HG03045 (cell line): ENCODE data around the gene KIF26A.

Experiments used
- ATAC-seq: cut with Tn5 transposase; IDR thresholded peaks from one replicate; pipeline ENCODE4 v1.9.1; 2021; ENCODE audit warnings: mild to moderate bottlenecking, moderate library complexity; ENCODE audit not compliant: unreplicated experiment

The KIF26A gene

GRCh38 chr14:104130974-104131651 is 7.3 kb upstream of the KIF26A start:
- no peak for ATAC-seq

- ATAC-seq = no peak
Observed at GRCh38 chr14:104131968-104132732, 6.2 kb upstream of the KIF26A start.

- ATAC-seq = no peak
Observed at GRCh38 chr14:104132981-104133380, 5.4 kb upstream of the KIF26A start.

- ATAC-seq = no peak
Observed at GRCh38 chr14:104133496-104133895, 4.9 kb upstream of the KIF26A start.

GRCh38 chr14:104134061-104134965 is 4.1 kb upstream of the KIF26A start:
- ATAC-seq = no peak

- ATAC-seq = no peak
Observed at GRCh38 chr14:104135121-104135903, 3.1 kb upstream of the KIF26A start.

- ATAC-seq = no peak
Observed at GRCh38 chr14:104135904-104136471, 2.4 kb upstream of the KIF26A start.

GRCh38 chr14:104136472-104137296 is 1.7 kb upstream of the KIF26A start:
- ATAC-seq = no peak

- ATAC-seq = no peak
Observed at GRCh38 chr14:104137297-104138097, 890 bp upstream of the KIF26A start.

- no peak for ATAC-seq
Observed at GRCh38 chr14:104138718-104139459, 502 bp downstream of the KIF26A start.

GRCh38 chr14:104139460-104140212 is 1.2 kb downstream of the KIF26A start:
- no peak for ATAC-seq

- ATAC-seq = no peak
Observed at GRCh38 chr14:104140213-104140462, 1.8 kb downstream of the KIF26A start.

GRCh38 chr14:104140463-104141331 is 2.3 kb downstream of the KIF26A start:
- no peak for ATAC-seq

GRCh38 chr14:104141621-104142091 is 3.3 kb downstream of the KIF26A start:
- ATAC-seq = no peak

- ATAC-seq = no peak
Observed at GRCh38 chr14:104142136-104142945, 4.0 kb downstream of the KIF26A start.
